H1 (cell line): ENCODE results near the gene BSX. TPM values are rescaled to one million over a fixed set of nuclear protein-coding genes. Genes with fewer than 3 reads are reported as not detected.
A peak's percentile ranks its signal among the peaks of the same experiment; 100 is the strongest.

Experiments used
- ASH2L ChIP-seq: fragments of 200-600, 300-600 bp; sonication (generic); IDR thresholded peaks from one replicate; pipeline ENCODE4 v1.7.1; 2017; ENCODE audit warnings: low read length
- GTF2F1 ChIP-seq: IDR thresholded peaks from 2 replicates; pipeline ENCODE4 v1.6.1; 2012; ENCODE audit warnings: low read depth, low read length, improper control_type of control experiment, borderline replicate concordance
- KDM4A ChIP-seq: IDR thresholded peaks from one replicate; pipeline ENCODE4 v1.7.1; 2012; ENCODE audit warnings: low read depth, mild to moderate bottlenecking, moderate library complexity, low read length, inconsistent platforms; ENCODE audit not compliant: severe bottlenecking
- RNF2 ChIP-seq: fragments of 200-900, 300-1000 bp; sonication (generic); IDR thresholded peaks from 2 replicates; pipeline ENCODE4 v1.7.1; 2016; ENCODE audit warnings: borderline replicate concordance, low read depth, mild to moderate bottlenecking, antibody characterized with exemption, low read length; ENCODE audit not compliant: poor library complexity, severe bottlenecking; ENCODE audit errors: missing control alignments
- SAP30 ChIP-seq: fragments of 300-600 bp; sonication (generic); IDR thresholded peaks from 2 replicates; pipeline ENCODE4 v1.7.1; 2012; ENCODE audit warnings: low read length, moderate library complexity, mild to moderate bottlenecking, inconsistent platforms; ENCODE audit not compliant: insufficient read depth, insufficient replicate concordance
- SIN3A ChIP-seq, 2 experiments: IDR thresholded peaks in 1 of 2; conservative IDR thresholded peaks in 1 of 2; 2 replicates each; pipeline ENCODE4 v1.6.1; 2011 to 2012; ENCODE audit warnings: low read length in 2 of 2, improper control_type of control experiment in 1 of 2, low read depth in 1 of 2, mild to moderate bottlenecking in 1 of 2
- SIRT6 ChIP-seq: IDR thresholded peaks from one replicate; pipeline ENCODE4 v1.7.1; 2012; ENCODE audit warnings: low read length, inconsistent platforms
- TAF1 ChIP-seq: IDR thresholded peaks from 2 replicates; pipeline ENCODE4 v1.6.1; 2011; ENCODE audit warnings: mild to moderate bottlenecking, low read depth, low read length
- polyA plus RNA-seq, 7 experiments: library from polyadenylated mRNA; depleted of rRNA in 3 of 7; stranded (reverse) in 5 of 7; unstranded in 2 of 7; fragments of >200 nt in 5 of 7; fragments of 200-250 nt in 2 of 7; gene quantifications; 1 replicate in 5 of 7; 2 replicates in 1 of 7; 4 replicates in 1 of 7; pipeline versions ENCODE4 v1.2.1 to v1.2.3, GENCODE V29; 2011 to 2013; ENCODE audit warnings: missing spikeins in 2 of 7, mixed read lengths in 2 of 7
- total RNA-seq: library from RNA; stranded (reverse); fragmentation: NEBNext Ultra II Directional; extraction: Animal tissue kit (Norgen Biotek cat#: 25700); gene quantifications from 2 replicates; pipeline ENCODE4 v1.2.1, GENCODE V29; 2021

BSX gene
- total and polyA plus RNA-seq, 2 of the 8 experiments (the other 6 are each of a cell fraction or from before 2014, with no cell fraction given), result not detected

DNA sequence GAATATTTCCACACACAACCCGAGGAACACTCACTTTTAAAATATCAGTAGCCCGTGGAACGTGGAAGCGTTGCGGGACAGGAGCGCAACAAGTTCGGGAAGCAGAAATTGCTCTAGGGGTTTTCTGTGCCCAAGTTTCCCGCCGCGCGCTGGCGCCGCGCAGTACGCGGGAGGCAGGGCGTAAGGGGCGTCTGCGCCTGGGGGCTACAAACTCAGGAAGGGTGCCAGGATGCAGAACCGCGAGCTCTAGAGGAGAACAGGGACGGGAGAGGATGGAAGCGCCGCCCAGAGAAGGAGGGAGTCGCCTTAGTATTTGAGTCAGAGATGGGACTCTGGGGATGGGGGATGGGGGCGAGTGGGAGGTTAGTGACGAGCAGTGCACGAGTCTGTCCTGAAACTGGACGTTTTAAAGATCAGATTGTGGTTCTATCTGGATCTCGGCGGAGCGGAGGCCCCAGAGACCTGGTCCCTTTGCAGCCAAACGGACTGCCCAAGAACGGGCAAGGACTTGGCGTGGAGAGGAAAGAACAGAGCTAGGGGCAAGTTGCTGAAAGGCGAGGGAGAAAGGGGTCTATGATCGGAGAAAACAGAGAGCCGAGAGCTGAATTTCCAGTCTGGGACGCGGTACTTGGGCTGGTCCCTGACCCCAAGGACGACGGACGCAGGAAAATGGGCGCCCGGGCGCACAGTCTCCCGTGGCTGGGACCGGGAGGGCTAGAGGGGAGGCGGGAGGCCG is 4.7 kb downstream of the BSX start (continued):
- no peak for TF ChIP-seq SIRT6
- TF ChIP-seq RNF2, result peak; percentile 87
- TF ChIP-seq ASH2L, result peak; percentile 43
- TF ChIP-seq SAP30, result no peak
- TF ChIP-seq KDM4A, result peak; percentile 69
- no peak for TF ChIP-seq GTF2F1
- TF ChIP-seq TAF1, result no peak
- TF ChIP-seq SIN3A (conservative IDR thresholded peaks at IDR 0.05 in 1 of 2, IDR thresholded peaks at IDR 0.05 in 1 of 2; ENCODE audit: low read depth in 1 of 2, low read length in 2 of 2), result peak in 1 of 2 experiments; percentile 15; a peak in 1 of 4 replicates
- TF ChIP-seq, all 59 proteins: peak for 11
